DMS79 (cell line): ENCODE measurements around the gene SATB2.

Source experiments
- DNase-seq: peaks from one replicate; lab custom pipeline; 2025; lab: John Stamatoyannopoulos, UW

Gene SATB2

DNA sequence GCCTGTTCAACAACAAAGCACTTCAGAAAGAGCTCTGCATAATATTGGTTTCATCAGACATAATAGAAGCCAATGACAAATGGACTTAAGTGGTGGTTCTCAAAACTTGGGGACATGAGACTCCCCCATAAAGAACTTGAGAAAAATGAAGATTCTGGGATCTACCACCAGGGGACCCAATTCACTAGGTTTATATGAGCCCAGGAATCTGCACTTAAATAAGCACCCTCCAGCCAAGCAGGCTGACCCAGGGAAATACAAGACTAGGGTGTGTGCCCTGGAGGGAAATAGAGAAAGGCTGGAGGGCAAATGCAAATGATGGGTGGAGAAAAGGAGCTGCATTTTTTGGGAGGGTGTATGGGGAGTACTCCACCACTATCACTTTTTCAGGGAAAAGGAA, 52.5 kb downstream of the SATB2 start:
- no peak for DNase-seq

DNA sequence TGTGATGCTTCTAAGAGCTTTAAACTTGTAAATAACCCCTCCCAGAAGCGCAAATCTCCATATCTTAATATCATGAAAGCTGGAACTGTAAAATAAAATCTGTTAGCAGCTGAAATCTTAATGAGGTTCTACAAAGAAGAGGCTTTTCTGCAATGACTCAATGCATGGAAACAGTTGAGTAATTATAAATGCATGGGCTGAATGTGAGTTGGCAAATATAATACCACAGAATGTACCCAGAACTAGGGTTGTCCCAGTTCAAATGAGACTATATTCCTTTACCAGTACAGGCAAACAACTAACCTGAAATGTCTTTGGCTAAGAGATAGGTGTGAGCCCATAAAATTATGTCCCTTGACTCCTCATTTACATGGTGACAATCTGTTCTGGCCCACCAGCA, 52.9 kb downstream of the SATB2 start:
- no peak for DNase-seq

DNA sequence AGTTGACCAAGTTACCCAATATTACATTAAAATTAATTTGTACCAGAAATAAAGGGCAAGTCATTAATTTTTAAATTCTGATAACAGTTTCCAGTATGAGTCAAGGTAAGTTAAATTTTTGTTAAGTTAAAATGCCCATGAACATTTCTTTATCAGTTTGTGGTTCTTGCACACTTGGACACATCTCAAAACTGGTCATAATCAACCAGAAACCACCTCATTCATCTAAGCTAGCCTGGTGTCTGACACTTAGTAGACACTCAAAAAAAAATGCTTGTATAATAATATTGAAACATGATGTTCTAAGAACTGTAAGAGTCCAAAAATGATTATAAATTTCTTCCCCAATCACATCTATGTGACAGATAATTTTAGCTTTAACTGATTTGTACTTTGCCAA, 62.4 kb downstream of the SATB2 start:
- DNase-seq: no peak

DNA sequence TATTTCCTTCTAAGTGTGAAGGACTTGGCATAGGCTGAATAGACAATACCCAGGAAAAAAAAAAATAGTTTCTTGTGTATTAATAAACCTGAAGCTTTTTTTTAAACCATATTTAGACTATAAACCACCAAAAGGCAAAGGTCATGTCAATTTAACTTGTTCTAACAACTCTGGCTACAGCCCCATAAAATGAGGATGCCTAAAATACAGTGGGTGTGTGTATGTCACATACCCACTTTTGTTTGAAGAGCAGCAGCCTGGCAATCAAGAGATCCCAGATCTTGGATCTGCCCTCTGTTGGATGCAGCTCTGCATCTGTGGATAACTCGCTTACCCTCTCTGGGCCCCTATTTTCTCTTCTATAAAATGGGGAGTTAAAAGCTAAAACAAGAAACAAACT, 65.4 kb downstream of the SATB2 start:
- no peak for DNase-seq

DNA sequence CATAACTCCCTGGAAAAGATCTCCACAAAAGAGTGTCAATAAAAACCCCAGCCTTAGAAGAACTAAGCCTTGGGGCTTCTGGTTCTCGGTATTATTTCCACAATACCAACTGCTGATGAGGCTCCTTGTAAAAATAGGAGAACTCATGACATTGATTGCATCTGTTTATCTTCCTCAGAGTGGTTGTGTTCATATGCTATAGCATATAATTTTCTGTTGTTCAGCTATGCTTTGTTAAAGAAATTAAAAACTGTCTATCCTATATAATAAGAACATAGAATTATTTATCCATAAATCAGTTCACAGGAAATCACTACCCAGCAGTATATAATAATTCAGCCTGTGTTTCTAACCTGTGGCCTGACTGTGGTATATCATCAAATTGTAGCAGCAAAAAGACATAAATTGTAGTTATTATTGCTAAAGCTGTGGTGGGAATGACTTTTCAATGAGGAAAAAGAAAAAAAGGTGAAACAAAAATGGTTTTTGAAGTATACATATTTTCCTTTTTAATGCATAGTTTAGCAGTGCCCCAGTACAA, 68.9 kb downstream of the SATB2 start:
- DNase-seq: no peak

DNA sequence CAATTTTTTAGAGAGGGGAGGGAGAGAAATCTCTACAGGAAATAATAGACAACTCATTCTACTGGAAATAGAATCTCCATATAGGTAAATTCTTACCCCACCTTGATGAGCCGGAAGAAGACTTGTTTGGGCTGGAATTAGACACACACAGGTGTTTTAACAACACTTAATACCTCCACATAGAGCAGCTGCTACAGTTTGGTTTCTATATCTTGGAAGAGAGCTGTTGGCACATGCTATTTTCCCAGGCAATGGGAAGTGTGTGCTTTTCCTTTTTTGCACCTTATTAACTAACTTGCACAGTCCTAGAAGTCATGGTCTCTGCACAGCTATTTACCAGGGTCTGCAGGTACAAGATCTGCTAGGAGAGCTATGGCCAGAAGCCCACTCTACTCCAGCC, 73.7 kb downstream of the SATB2 start:
- DNase-seq: no peak

DNA sequence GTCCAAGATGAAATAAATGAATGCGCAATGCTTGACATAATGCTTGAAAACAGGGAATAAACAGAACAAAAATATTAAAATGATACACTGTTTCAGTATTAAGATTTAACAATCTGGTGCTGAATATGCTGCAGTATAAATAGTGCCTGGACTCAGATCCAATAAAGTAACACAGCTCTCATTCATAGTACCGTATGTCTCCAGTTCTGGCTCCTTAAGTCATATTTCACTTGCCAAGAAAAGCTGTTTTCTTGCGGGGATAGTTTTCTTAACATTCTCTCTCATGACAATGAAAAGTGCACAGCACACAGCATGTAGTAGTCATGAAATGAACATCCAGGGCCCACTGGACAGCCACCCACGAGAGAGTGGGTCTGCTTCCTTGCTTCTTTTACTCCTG, 74.7 kb downstream of the SATB2 start:
- DNase-seq: no peak

DNA sequence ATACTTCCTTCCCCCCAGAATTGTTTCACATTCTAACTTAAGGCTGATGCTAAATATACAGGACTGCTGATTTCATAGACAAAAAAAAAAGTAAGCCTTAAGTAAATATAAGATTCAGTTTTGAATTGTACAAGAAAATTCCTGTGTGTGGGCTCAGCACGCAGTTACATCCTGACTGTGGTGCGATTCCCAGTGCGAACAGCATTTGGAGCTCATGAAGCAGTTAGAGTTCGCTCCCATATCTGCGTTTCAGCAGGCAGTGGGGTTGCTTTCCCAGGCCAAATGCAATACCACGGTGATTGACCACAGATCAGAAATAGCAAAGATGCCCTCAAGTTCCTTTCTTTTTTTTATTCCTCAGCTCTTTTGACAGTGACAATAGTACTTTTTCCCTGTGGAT, 75.6 kb downstream of the SATB2 start:
- DNase-seq: no peak

DNA sequence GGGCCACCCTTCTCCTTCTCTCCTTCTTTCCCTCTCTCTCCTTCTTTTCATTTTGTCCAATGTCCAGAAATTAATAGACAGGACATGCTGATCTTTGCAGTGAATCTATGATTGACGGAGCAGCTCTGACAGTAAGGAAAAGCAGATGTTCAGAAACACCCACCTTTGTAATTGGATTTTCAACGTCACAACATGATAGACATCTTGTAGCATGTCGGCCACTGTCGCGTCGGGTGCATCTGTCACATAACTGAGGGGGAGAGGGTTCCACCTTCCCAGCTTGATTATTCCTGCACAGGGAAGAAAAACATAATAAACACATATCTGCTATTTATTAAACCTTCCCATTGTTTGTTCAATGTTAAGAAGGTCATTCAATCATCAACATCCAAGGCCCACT, 76.2 kb downstream of the SATB2 start:
- no peak for DNase-seq

DNA sequence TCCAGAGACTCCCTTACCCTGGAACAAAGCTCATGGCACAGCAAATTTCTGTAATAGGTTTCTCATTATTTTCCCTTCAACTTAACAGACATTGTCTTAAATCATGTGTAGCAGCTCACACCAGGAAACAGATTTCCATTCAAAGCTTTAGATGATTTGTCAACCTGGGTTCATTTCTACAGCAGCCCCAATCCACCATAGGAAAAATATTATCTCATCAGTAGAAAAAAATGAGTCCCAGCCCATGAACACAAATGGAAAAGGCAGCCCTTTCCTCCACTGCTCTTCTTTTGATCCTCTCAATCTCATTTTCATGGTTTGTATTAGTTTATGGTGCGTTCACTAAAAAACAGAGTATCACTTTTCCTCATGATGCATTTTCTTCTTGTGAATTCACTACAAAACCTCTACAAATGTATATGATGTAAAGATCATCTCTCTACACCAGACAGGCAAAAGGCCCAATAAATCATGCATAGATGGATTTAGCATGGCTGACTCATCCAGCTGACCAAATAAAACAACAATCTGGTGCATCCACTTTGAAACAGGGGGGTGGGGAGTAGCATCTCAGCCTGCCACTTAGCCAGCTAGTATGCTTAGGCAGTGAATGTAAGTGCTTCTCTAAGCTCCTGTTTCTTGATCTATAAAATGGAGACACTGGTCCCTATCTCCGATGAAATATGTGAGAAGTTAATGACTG, 78.6 kb downstream of the SATB2 start:
- DNase-seq: no peak

DNA sequence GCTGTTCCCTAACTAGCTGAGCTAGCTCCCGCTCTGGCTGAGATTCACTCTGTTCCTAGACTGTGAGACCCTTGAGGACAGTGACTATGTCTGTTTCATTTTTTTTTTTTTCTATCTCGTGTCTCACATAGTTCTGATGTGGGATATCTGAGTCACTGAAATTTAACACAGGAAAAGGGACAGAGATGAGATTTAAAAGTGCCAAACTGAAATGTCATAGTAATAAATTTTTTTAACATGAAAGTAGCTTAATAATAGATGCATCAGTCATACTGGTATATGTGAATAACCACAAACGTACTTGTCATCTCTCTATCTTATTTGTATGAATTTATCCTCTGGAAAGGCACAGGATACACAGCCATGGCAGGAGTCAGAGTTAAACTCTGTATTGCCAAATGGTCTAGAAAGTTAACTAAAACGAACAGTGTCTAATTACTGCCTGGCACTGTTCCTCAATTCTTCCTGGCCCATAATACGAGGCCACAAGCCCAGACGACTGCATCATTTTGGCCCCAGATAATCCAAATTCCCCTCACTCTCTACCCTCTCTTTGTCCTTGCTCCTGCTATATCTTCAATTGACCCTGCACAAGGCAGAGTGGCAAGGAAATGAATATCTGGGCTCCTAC, 87.5 kb downstream of the SATB2 start:
- DNase-seq: no peak

DNA sequence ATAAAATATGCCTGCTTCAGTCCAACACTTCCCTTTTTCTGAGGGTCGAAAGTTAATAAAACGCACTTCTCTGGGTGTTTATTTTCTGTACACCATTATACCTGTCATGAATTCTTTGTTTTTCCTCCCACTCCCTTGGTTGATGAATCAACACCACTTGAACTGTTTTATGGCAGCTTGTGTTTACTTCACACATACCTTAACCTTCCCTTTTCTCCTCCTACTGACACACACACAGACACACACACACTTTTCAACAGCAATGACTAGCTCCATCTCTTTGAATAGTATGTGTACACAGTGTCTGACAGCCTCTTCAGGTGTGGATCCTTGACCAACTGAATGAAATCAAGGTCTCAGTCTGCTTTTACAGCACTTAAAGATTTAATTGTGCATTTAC, 91.3 kb downstream of the SATB2 start:
- DNase-seq: no peak

DNA sequence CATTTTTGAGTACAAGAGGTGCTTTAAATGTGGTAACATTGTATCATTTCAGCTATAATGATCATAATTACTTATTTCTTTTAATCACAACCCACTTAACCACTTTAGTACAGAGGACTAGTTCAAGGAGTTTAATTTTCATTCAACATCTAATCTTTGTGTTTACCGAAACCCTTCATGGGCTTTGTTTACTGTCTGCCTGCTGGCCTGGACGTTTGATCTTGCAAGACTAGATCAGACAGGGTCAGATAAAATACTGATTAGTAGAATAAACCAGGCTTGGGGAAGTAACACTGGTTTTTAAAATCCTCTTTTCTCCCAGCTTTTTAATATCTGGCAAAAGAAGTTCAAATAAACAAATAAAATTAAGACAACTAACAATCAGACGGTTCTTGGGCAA, 93.6 kb downstream of the SATB2 start:
- no peak for DNase-seq

DNA sequence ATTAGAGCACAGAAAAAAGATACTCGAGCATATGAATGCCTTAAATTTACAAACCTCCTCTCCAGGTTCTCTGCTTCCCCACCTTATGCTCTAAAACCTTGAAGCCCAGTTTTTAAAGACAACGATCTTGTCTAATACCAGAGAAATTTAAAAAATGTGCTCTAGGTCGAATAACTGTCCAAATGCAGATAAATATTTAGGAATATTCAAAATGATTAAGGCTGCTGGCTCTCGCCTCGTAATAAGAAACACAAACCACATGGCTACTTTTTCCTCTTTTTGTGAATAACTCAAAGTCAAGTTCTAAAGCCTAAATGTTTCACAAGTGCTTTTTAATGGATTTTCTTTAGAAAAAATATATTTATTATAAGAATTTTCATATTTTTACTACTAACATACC, 101.3 kb downstream of the SATB2 start:
- DNase-seq: no peak

DNA sequence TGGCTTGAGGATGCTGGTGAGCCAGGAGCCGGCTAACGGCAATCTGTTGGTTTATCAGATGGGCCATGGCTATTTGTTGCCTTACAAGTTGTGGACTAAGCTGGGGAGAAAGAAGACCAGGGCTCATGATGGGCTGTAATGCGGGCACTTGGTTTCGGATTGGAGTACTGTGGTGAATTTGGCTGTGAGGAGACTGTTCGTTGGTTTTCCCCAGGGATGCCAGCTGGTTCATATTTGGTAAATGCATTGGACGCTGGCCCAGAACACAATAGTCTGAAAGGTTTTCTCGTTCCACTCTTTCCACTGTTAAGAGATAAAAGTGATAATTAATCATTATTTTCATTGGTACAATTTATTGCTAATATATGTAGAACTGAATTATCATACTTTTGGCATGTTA, 108.9 kb downstream of the SATB2 start:
- DNase-seq: no peak

DNA sequence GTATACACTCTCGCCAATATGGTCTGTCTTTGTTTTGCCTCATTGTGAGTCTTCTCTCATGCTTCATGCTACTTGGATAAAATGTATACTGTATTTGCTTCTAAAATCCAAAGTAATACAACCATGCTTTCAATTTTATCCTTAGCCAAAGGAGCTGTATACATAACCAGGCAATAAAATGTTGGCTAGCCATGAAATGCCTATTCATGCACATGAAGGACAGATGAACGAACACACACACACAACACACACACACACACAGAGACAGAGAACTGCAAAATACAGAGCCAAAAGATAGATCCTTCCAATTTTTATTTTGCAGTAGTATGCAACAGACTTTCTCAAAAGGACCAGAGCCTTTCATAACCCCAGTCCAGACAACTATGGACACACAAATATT, 113.7 kb downstream of the SATB2 start:
- no peak for DNase-seq

DNA sequence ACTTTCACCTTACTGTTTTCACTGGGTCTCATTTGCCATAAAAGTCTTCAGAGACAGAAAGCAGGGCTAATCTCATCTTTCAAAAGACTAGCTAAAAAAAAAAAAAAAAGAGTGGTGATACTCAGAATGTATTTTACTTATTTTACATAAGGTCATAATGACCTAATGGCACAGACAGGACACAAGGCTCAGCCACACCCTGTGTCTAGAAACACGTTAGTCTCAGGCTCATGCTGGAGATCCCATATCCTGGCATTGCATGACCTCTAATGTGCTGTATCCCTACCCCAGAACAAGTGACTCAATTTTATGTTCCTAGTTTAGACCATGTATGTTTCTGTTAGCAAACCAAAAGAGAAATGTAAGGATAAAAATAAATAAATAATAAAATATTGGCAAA, 115.4 kb downstream of the SATB2 start:
- no peak for DNase-seq

DNA sequence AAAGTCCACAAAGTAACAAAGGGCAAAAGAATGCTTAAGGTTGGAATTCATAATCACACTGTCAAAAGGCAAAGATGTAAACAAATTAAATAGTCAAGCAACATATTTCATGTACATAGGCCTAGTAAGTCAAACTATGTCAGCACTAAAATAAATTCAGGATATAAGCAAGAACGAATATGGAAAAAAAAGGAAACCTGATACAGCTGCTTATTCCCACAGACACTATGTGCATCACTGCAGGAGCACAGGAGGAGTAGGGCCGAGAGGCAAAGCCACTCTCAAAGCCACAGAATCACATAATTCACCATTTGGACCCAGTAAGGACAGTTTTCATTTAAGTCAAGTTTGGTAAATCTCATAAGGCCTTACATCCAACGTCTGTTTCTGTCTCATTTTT, 116.6 kb downstream of the SATB2 start:
- no peak for DNase-seq

DNA sequence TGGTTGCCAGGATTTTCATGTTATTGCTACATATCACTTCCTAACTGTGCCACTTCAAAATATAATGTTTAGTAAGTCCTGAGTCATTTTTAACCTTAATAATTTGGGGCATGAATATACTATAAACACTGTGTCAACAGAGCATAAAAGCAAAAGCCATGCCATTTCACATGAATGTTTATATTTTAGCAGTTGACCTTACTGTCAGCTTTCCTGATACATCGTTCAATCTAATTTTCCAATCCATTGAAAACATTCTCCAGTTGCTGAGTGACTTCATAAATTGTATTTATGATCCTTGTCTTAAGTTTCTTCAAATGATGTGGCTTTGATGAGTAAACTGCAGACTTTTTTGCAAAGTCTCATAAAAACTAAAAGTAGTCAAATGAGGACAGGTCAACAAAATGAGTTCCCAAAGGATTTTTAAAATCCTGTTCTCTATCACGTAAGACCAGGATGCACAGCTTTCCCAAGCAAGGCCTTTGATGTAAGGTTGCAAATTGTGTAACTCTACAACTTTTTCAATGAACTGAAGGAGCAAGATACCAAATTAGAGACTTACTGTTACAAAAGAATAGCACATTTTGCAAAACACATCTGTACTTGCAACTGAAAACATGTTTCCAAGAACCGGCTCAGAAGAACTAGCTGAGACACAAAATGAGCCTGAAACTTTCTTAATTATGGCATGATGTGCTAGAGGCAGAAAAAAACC, 117.7 kb downstream of the SATB2 start:
- no peak for DNase-seq

DNA sequence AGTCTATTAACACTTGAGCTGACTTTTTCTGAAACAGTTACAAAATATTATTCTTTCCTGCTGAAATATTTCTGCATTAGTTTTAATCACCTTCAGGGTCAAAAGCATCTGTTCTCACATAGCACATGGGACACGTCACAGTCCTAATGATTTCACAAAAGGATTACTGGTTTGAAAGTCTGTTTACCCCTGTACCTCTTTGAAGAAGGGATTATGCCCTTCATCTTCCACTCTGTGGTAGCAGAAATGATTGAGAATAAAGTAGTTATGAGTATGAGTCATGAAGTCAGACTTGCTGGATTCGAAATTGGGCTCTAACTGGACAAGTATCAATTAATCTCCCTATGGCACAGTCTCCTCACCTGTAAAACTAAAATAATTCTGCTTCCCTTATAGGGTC, 121.2 kb downstream of the SATB2 start:
- no peak for DNase-seq

DNA sequence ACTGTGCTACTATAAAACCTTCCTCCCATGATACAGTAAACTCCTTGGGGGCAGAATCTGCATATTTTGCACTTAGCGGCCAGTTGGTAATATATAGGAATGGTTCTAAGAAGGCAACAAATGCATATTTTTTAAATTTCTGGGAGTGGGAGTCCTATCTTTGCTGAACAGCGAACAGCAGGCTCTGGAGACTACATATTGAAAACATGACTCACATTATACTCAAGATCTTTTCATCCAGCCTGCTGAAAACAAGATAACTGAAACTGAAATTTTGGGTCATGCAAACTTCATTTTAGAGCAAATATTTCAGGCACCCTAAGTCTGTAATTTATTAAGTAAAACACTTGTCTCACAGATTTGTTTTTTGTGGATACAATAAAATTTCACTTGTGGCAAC, 122.2 kb downstream of the SATB2 start:
- no peak for DNase-seq

DNA sequence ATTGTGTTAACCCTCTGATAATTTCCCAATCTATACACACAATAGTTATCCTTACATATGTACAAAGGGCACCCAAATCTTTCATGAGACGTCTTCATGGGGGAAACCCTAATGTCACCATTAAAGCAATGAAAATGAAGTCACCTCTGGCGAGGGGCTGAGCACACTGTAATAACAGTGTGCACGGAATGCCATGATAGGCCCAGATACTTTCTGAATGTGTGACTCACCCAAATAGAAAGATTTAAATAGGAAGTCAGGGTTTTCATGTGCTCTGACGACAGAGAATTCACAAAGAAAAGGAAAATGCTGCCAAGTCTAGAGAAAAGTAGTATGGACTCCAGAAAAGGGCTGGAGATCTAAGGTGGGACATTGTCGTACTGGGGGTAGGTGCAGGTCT, 128.3 kb downstream of the SATB2 start:
- no peak for DNase-seq

DNA sequence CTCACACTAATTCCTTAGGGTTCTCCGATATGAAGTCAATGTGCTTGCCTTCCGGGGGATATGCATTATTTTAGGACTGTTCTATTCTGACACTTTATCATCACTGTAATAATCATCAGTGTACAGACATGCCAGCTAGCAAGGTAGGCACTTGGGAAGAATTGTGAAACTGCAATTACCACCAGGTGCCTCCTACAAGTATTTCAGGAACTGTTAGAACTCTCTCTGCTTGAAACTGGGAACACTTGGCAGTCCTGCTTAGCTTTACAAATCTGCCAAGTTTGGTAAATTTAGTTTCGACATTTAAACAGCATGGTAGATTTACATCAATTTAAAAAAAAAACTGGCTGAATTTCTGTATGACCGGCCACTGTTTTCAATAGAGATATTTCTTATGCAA, 128.7 kb downstream of the SATB2 start:
- no peak for DNase-seq
